Stomach (tissue), 9 donors: ENCODE results near the gene EFL1. TPM values are rescaled to one million over a fixed set of nuclear protein-coding genes. Genes with fewer than 3 reads are reported as not detected.

Experiments used
- DNase-seq, 2 donors: peaks; one replicate each; pipeline versions ENCODE4 v3.0.0 to v3.0.0-alpha.2; 2013 to 2019
- H3K27ac ChIP-seq, 5 donors: fragments of 200-600 bp in 4 of 5; sonication (generic) in 4 of 5; one replicate each; pipeline ENCODE4 v1.5.1; 2013 to 2019; ENCODE audit warnings: mild to moderate bottlenecking in 1 of 5, moderate library complexity in 1 of 5
- H3K27me3 ChIP-seq, 3 donors: fragments of 200-600 bp; sonication (generic); one replicate each; pipeline ENCODE4 v1.5.1; 2017 to 2019; ENCODE audit warnings: mixed run types in 1 of 3
- H3K36me3 ChIP-seq, 4 donors: fragments of 200-600 bp; sonication (generic); 1 replicate in 3 of 4; 2 replicates in 1 of 4; pipeline ENCODE4 v1.5.1; 2016 to 2019
- H3K4me1 ChIP-seq, 4 donors: fragments of 200-600 bp; sonication (generic); one replicate each; pipeline ENCODE4 v1.5.1; 2016 to 2019
- H3K4me3 ChIP-seq, 4 donors: fragments of 200-600 bp; sonication (generic) in 3 of 4; one replicate each; pipeline ENCODE4 v1.5.1; 2016 to 2019; ENCODE audit warnings: mild to moderate bottlenecking in 1 of 4
- H3K9me3 ChIP-seq, 4 donors: fragments of 200-600 bp; sonication (generic); one replicate each; pipeline ENCODE4 v1.5.1; 2016 to 2019
- EP300 ChIP-seq: sonication (generic); formaldehyde crosslinking; IDR thresholded peaks from one replicate; pipeline ENCODE4 v1.6.1; 2017; ENCODE audit warnings: antibody characterized with exemption
- POLR2A ChIP-seq, 4 donors: fragments of 450-650 bp; IDR thresholded peaks; one replicate each; pipeline ENCODE4 v1.6.1; 2016; ENCODE audit warnings: antibody characterized with exemption in 4 of 4, control low read depth in 2 of 4, mild to moderate bottlenecking in 1 of 4, moderate library complexity in 1 of 4
- POLR2AphosphoS5 ChIP-seq, 3 donors: sonication (generic); formaldehyde crosslinking; IDR thresholded peaks; one replicate each; pipeline ENCODE4 v1.6.1; 2016; ENCODE audit warnings: antibody characterized with exemption in 3 of 3
- WGBS, 5 donors: extraction: QIAGEN DNeasy Blood & Tissue Kit in 3 of 5; methylation state at CpG; one replicate each; pipeline versions ENCODE4 v1.1.5 to v1.1.7; 2013 to 2018; 5-methylcytosine and 5-hydroxymethylcytosine counted together
- intact Hi-C: fragments of 100-400 bp; cut with DNase I; formaldehyde crosslinking; loops from one replicate; pipeline ENCODE4 v1.15.1; 2023; ENCODE audit warnings: low total_unique reads
- polyA plus RNA-seq, 3 donors: library from polyadenylated mRNA; stranded (reverse); fragments of 200-250 nt; gene quantifications; one replicate each; pipeline ENCODE4 v1.2.3, GENCODE V29; 2013
- total RNA-seq, 5 donors: library from RNA; depleted of rRNA; stranded (reverse); fragments of >200 nt; gene quantifications; one replicate each; pipeline versions ENCODE4 v1.1.0 to v1.2.3, GENCODE V29; 2014 to 2016
- TF ChIP-seq, protein P1 (sequence below), 7 experiments: fragments of 450-650 bp in 4 of 7; fragments of 200-600 bp in 3 of 7; sonication (generic) in 3 of 7; IDR thresholded peaks; one replicate each; pipeline ENCODE4 v1.5.1; 2016 to 2019; ENCODE audit warnings: antibody characterized with exemption in 7 of 7, control low read depth in 2 of 7, mild to moderate bottlenecking in 1 of 7
- donor health status: healthy with polysubstance abuse.
- donor health status: Bipolar disorder and iron deficiency.
- donor health status: healthy.

The EFL1 gene
- total and polyA plus RNA-seq, 8 donors, result 4.6 to 19.8 (median 11.1) TPM

DNA sequence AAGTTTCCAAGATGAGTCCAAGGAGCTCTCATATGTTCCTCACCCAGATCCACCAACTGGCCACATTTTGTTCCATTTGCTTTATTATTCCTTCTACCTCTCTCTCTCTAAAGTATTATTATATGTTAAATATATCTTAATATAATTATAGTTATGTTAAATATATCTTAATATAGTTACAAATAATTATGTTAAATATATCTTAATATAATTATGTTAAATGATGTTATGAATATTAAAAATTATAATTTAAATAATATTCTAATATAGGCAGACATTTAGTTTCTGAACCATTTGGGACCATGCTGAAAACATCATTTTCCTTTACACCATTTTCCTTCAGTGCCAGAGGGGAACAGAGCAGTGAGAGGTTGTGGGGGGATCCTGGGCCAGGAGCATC lies 166.7 kb downstream of the EFL1 start:
- no peak for DNase-seq
- H3K27me3 ChIP-seq, result no peaks in the 10 kb centered on the region
- H3K27ac ChIP-seq, result no peak overlapping the region
- no peaks in the 10 kb centered on the region for H3K36me3 ChIP-seq
- H3K4me1 ChIP-seq, result no peaks in the 10 kb centered on the region
- H3K9me3 ChIP-seq, result peaks cover 0 to 9% (median 7%) of the 10 kb centered on the region in 4 donors
- intact Hi-C loops, result no loop called here
- no peak overlapping the region for H3K4me3 ChIP-seq
- no peak for TF ChIP-seq POLR2AphosphoS5 (IDR thresholded peaks at IDR 0.05)
- no peak for TF ChIP-seq EP300
- TF ChIP-seq, protein P1, sequence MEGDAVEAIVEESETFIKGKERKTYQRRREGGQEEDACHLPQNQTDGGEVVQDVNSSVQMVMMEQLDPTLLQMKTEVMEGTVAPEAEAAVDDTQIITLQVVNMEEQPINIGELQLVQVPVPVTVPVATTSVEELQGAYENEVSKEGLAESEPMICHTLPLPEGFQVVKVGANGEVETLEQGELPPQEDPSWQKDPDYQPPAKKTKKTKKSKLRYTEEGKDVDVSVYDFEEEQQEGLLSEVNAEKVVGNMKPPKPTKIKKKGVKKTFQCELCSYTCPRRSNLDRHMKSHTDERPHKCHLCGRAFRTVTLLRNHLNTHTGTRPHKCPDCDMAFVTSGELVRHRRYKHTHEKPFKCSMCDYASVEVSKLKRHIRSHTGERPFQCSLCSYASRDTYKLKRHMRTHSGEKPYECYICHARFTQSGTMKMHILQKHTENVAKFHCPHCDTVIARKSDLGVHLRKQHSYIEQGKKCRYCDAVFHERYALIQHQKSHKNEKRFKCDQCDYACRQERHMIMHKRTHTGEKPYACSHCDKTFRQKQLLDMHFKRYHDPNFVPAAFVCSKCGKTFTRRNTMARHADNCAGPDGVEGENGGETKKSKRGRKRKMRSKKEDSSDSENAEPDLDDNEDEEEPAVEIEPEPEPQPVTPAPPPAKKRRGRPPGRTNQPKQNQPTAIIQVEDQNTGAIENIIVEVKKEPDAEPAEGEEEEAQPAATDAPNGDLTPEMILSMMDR (IDR thresholded peaks at IDR 0.05), result no peak
- TF ChIP-seq POLR2A (IDR thresholded peaks at IDR 0.05), result no peak

DNA sequence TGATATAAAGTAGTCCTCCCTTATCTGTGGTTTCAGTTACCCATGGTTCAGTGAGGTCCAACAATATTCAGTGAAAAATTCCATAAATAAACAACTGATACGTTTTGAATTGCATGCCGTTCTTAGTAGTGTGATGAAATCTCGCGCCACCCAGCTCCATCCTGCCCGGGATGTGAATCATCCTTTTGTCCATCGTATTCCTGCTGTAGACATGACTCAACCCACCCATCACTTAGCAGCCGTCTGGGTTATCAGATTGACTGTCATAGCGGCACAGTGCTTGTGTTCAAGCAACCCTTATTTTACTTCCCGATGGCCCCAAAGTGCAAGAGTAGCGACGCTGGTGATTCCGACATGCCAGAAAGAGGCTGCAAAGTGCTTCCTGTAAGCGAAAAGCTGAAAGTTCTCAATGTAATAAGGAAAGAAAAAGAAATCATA lies 168.7 kb downstream of the EFL1 start:
- TF ChIP-seq, protein P1 (IDR thresholded peaks at IDR 0.05), result no peak
- TF ChIP-seq EP300 (no peak), POLR2A (IDR thresholded peaks at IDR 0.05) (no peak), POLR2AphosphoS5 (IDR thresholded peaks at IDR 0.05) (no peak)
- Histone ChIP-seq H3K36me3 (no peaks in the 10 kb centered on the region), H3K4me3 (no peak overlapping the region), H3K27ac (no peak overlapping the region), H3K4me1 (no peaks in the 10 kb centered on the region), H3K9me3 (peaks cover 0 to 9% (median 7%) of the 10 kb centered on the region in 4 donors), H3K27me3 (no peaks in the 10 kb centered on the region)
- no peak for DNase-seq
- intact Hi-C loops, result no loop called here
- 80 to 91% (median 86%) methylated on average over 13 of the region's 13 CpGs for WGBS, 5 donors

DNA sequence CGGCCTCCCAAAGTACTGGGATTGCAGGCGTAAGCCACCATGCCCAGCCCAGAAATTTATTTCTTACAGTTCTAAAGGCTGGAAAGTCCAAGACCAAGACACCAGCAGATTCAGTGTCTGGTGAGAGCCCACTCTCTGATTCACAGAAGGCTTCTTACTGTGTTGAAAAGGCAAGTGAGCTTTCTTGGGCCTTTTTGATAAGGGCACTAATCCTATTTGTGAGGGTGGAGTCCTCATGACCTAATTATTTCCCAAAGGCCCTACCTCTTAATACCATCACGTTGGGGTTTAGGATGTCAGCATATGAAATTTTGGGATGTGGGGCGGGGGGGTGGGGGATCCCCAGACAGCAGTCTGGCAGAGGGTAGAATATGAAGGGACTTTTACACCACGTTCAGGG lies 169.2 kb downstream of the EFL1 start:
- H3K4me3 ChIP-seq, result no peak overlapping the region
- H3K36me3 ChIP-seq, result no peaks in the 10 kb centered on the region
- H3K4me1 ChIP-seq, result no peaks in the 10 kb centered on the region
- no peaks in the 10 kb centered on the region for H3K27me3 ChIP-seq
- intact Hi-C loops, result no loop called here
- H3K9me3 ChIP-seq, result peaks cover 0 to 9% (median 7%) of the 10 kb centered on the region in 4 donors
- DNase-seq, result no peak
- TF ChIP-seq EP300 (no peak), POLR2AphosphoS5 (IDR thresholded peaks at IDR 0.05) (no peak), POLR2A (IDR thresholded peaks at IDR 0.05) (no peak)
- TF ChIP-seq, protein P1 (IDR thresholded peaks at IDR 0.05), result no peak
- H3K27ac ChIP-seq, result no peak overlapping the region
- 83 to 100% (median 87%) methylated on average over 5 of the region's 5 CpGs for WGBS, 5 donors

GRCh38 chr15:82091636-82092140 lies 170.8 kb downstream of the EFL1 start:
- H3K9me3 ChIP-seq, result peaks cover 0 to 9% (median 7%) of the 10 kb centered on the region in 4 donors
- intact Hi-C loops, result no loop called here
- DNase-seq, result no peak
- no peaks in the 10 kb centered on the region for H3K4me1 ChIP-seq
- no peaks in the 10 kb centered on the region for H3K36me3 ChIP-seq
- 71 to 93% (median 86%) methylated on average over 3 of the region's 3 CpGs for WGBS, 5 donors
- H3K27ac ChIP-seq, result no peak overlapping the region
- H3K27me3 ChIP-seq, result no peaks in the 10 kb centered on the region
- no peak for TF ChIP-seq POLR2A (IDR thresholded peaks at IDR 0.05)
- no peak for TF ChIP-seq POLR2AphosphoS5 (IDR thresholded peaks at IDR 0.05)
- TF ChIP-seq EP300, result no peak
- TF ChIP-seq, protein P1 (IDR thresholded peaks at IDR 0.05), result no peak
- no peak overlapping the region for H3K4me3 ChIP-seq
